HL-60 (cell line): ENCODE results near the gene KCNJ9.
"Not testable (repeated sequence)": the region's sequence is repeated elsewhere in the genome, so short reads cannot be mapped to it uniquely, and the experiment has no call there.

Experiments used
- DNase-seq, 2 experiments: peaks; one replicate each; pipeline ENCODE4 v3.0.0-alpha.2; 2010 to 2020; ENCODE audit warnings: low read depth in 1 of 2, low spot score in 1 of 2
- H3K27ac ChIP-seq: fragments of 250-450 bp; sonication (Bioruptor Pico); replicated peaks from 2 replicates; pipeline ENCODE4 v1.5.1; 2020; ENCODE audit warnings: mild to moderate bottlenecking, moderate library complexity
- H3K27me3 ChIP-seq: fragments of 250-450 bp; sonication (Bioruptor Pico); 2 replicates; pipeline ENCODE4 v1.5.1; 2021; ENCODE audit warnings: mild to moderate bottlenecking, moderate library complexity; ENCODE audit not compliant: insufficient read depth, poor library complexity, severe bottlenecking
- H3K4me3 ChIP-seq: replicated peaks from 2 replicates; pipeline ENCODE4 v1.5.1; 2011; ENCODE audit warnings: mild to moderate bottlenecking, control low read depth, low read length; ENCODE audit not compliant: insufficient read depth
- CTCF ChIP-seq: IDR thresholded peaks from one replicate; pipeline ENCODE4 v1.5.1; 2011; ENCODE audit warnings: low read length, control low read depth, inconsistent platforms; ENCODE audit not compliant: insufficient read depth
- GABPA ChIP-seq: IDR thresholded peaks from 2 replicates; pipeline ENCODE4 v1.6.1; 2012; ENCODE audit warnings: low read depth
- POLR2AphosphoS5 ChIP-seq: IDR thresholded peaks from 2 replicates; pipeline ENCODE4 v1.6.1; 2012; ENCODE audit warnings: low read depth
- REST ChIP-seq: IDR thresholded peaks from 2 replicates; pipeline ENCODE4 v1.6.1; 2012; ENCODE audit warnings: low read depth; ENCODE audit not compliant: insufficient replicate concordance
- SPI1 ChIP-seq: IDR thresholded peaks from 2 replicates; pipeline ENCODE4 v1.6.1; 2012; ENCODE audit warnings: low read depth, mild to moderate bottlenecking, borderline replicate concordance

The KCNJ9 gene

GRCh38 chr1:160109686-160110085 lies 28.3 kb downstream of the KCNJ9 start:
- H3K27ac ChIP-seq: no peak overlapping the region

GRCh38 chr1:160111462-160111861 lies 30.1 kb downstream of the KCNJ9 start:
- not testable (repeated sequence) for H3K27ac ChIP-seq, H3K4me3 ChIP-seq, H3K27me3 ChIP-seq, DNase-seq

More at GRCh38 chr1:160109686-160110085, 28.3 kb downstream of the KCNJ9 start:
- TF ChIP-seq GABPA: no peak
- DNase-seq: no peak
- Histone ChIP-seq H3K4me3 (no peak overlapping the region), H3K27me3 (no peaks in the 10 kb centered on the region)

GRCh38 chr1:160112357-160112756 lies 31.0 kb downstream of the KCNJ9 start:
- TF ChIP-seq SPI1 (no peak), POLR2AphosphoS5 (no peak), REST (no peak), CTCF (no peak), GABPA (no peak)
- Histone ChIP-seq H3K27me3 (no peaks in the 10 kb centered on the region), H3K27ac (no peak overlapping the region), H3K4me3 (no peak overlapping the region)
- DNase-seq: no peak

GRCh38 chr1:160113407-160113806 lies 32.1 kb downstream of the KCNJ9 start:
- H3K27ac ChIP-seq: no peak overlapping the region
- no peak for TF ChIP-seq GABPA
- no peak for TF ChIP-seq POLR2AphosphoS5
- TF ChIP-seq REST: no peak
- TF ChIP-seq CTCF: no peak
- TF ChIP-seq SPI1: no peak
- no peak overlapping the region for H3K4me3 ChIP-seq
- DNase-seq: no peak
- no peaks in the 10 kb centered on the region for H3K27me3 ChIP-seq

- Histone ChIP-seq H3K27ac (no peak overlapping the region), H3K4me3 (no peak overlapping the region), H3K27me3 (no peaks in the 10 kb centered on the region)
- no peak for DNase-seq
- TF ChIP-seq REST (no peak), GABPA (no peak), SPI1 (no peak), CTCF (no peak), POLR2AphosphoS5 (no peak)
These were observed 32.7 kb downstream of the KCNJ9 start for GRCh38 chr1:160114085-160114484.
